ENCODE data around the gene MPPED1. TPM values are rescaled to one million over a fixed set of nuclear protein-coding genes. Genes with fewer than 3 reads are reported as not detected.

Gene MPPED1
- total RNA-seq, 1 donor from 2014 or later = not detected

DNA sequence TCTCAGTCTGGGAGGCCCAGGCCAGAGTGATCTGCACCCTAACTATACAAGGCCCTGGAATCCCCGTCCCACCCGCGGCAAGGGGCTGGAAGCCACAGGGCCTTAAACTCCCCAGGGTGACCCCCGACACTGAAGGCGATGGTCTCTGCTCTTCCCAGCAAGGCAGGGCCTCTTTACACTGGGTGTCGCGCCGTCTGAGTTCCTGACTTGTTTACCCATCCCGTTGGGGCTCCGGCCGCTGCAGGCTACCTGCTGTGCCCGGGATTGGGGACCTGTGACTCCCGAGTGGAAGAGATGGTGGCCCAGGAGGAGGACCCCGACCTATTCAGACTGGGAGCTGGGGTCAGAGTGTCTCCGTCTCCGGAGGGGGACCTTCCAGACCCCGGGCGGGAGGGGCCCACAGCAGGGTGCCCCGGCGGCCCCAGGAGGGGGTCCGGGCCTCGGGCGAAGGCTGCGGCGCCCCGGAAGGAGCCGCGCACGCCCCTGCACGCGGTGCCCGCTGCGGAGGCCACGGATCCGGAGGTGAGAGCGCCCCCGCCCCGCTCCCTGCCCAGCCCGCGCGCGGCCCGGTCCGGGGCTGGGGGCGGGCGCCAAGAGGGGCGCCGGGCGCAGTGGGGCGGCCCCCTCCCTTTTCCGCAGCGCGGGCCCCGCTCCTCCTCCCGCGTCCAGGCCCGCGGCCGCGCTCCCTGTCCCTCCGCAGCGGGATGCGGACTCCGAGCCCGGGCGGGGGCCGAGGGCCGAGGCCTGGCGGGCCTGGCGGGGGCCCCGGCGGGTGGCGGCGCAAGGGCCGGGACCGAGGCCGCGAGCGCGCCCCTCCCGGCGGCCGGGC, 560 bp upstream of the MPPED1 start:
- no peak for DNase-seq
- H3K27ac ChIP-seq (replicated peaks) = no peak overlapping the region
- TF ChIP-seq, protein P1, sequence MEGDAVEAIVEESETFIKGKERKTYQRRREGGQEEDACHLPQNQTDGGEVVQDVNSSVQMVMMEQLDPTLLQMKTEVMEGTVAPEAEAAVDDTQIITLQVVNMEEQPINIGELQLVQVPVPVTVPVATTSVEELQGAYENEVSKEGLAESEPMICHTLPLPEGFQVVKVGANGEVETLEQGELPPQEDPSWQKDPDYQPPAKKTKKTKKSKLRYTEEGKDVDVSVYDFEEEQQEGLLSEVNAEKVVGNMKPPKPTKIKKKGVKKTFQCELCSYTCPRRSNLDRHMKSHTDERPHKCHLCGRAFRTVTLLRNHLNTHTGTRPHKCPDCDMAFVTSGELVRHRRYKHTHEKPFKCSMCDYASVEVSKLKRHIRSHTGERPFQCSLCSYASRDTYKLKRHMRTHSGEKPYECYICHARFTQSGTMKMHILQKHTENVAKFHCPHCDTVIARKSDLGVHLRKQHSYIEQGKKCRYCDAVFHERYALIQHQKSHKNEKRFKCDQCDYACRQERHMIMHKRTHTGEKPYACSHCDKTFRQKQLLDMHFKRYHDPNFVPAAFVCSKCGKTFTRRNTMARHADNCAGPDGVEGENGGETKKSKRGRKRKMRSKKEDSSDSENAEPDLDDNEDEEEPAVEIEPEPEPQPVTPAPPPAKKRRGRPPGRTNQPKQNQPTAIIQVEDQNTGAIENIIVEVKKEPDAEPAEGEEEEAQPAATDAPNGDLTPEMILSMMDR (IDR thresholded peaks at IDR 0.05; ENCODE audit: borderline replicate concordance) = no peak
- no peaks in the 10 kb centered on the region for H3K4me1 ChIP-seq
- no peak overlapping the region for H3K4me3 ChIP-seq
- peaks cover 96% of the 10 kb centered on the region for H3K27me3 ChIP-seq (ENCODE audit: low read depth)
- intact Hi-C loops (cut with micrococcal nuclease) = no loop called here
- no peaks in the 10 kb centered on the region for H3K36me3 ChIP-seq
- no peaks in the 10 kb centered on the region for H3K9me3 ChIP-seq (replicated peaks)

DNA sequence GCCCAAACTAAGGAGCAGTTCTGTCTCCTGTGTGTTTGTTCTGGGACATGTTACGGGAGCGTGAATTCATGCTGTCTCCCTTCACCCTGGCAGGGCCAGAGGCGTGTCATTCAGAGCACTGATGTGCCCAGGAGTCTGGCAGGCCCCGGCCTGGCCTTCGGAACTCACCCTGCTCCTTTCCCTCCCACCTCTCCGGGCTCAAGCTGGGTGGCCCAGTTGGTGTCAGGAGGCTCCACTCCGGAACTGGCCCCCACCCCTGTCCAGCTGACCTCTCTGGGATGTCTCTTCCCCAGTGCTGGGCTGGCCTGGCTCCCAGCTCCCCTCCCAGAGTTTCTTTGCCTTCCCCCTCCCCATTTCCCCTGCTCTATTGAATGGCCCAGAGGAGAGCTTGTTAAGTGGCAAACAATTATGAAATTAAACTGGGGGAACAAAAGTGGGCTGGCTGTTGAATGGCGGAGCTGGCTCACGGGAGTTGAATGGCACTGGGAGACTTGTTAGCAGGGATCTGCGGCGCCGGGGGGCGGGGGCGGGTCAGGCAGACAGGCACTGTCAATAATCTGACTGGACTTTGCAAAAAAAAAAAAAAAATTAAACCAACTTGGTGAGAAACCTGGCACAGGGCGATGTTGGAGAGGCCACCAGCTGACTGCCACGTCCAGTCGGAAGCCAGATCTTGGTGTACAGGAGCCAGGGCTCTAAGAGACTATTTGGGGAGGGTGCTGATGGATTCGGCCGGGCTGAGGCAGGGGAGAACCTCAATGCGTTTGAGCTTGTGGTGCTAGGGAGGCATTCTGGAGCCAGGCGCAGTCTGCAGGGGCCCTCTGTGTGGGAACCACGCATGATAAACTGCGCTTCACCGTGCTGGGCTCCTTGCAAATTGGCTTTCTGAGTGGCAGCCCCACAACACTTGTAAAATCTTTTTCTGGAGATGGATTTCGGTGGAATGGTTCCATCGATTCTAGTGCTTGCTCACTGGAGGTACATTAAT, 1.3 kb downstream of the MPPED1 start:
- TF ChIP-seq, protein P1 (IDR thresholded peaks at IDR 0.05; ENCODE audit: borderline replicate concordance) = no peak
- H3K4me1 ChIP-seq = no peaks in the 10 kb centered on the region
- peaks cover 96% of the 10 kb centered on the region for H3K27me3 ChIP-seq (ENCODE audit: low read depth)
- intact Hi-C loops (cut with micrococcal nuclease) = no loop called here
- H3K36me3 ChIP-seq = no peaks in the 10 kb centered on the region
- H3K9me3 ChIP-seq (replicated peaks) = no peaks in the 10 kb centered on the region
- H3K4me3 ChIP-seq = no peak overlapping the region
- DNase-seq = no peak
- no peak overlapping the region for H3K27ac ChIP-seq (replicated peaks)

DNA sequence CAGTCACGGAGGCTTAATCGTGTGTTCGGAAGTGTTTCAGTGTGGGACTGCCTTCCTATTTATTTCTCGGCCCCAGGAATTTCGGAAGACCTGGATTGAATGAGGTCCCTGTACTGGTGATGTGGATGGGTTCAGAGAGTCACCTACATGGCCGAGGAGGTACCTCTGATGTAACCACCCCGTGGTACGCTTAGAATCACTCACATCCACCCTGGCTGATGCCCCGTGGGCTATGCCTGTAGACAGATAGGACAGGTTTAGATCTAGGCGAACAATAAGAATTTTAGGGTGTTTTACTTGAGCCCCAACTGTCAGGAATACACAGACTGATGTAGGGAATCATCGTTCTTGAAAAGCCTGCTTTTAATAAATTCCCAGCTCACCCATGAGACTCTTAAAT, 2.0 kb downstream of the MPPED1 start:
- TF ChIP-seq, protein P1 (IDR thresholded peaks at IDR 0.05; ENCODE audit: borderline replicate concordance) = no peak
- intact Hi-C loops (cut with micrococcal nuclease) = no loop called here

DNA sequence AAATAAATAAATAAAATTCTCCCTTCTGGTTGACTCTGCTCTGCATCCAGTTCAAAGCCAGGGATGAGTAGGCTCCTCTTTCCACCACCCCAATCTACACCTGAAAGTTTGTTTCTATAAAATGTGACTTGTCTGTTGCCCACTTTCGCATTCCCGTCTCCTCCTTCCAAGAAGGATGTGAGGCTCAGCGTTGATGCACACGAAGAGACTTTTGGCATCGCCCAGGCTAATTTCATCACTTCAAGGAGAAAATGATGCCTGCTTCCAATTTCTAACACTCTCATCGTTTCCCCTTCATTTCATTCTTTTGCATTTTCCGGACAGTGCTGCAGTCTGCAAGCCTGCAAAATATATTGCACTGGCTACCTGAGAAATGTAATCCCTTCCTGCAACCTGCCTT, 3.9 kb downstream of the MPPED1 start:
- intact Hi-C loops (cut with micrococcal nuclease) = no loop called here
- no peak overlapping the region for H3K27ac ChIP-seq (replicated peaks)
- peaks cover 96% of the 10 kb centered on the region for H3K27me3 ChIP-seq (ENCODE audit: low read depth)
- DNase-seq = no peak
- H3K4me1 ChIP-seq = no peaks in the 10 kb centered on the region
- no peaks in the 10 kb centered on the region for H3K36me3 ChIP-seq
- H3K4me3 ChIP-seq = no peak overlapping the region
- no peaks in the 10 kb centered on the region for H3K9me3 ChIP-seq (replicated peaks)
- TF ChIP-seq, protein P1 (IDR thresholded peaks at IDR 0.05; ENCODE audit: borderline replicate concordance) = no peak

More for the DNA sequence above, 2.0 kb downstream of the MPPED1 start:
- Histone ChIP-seq H3K27ac (replicated peaks) (no peak overlapping the region), H3K9me3 (replicated peaks) (no peaks in the 10 kb centered on the region), H3K4me1 (no peaks in the 10 kb centered on the region), H3K36me3 (no peaks in the 10 kb centered on the region), H3K4me3 (no peak overlapping the region), H3K27me3 (ENCODE audit: low read depth) (peaks cover 96% of the 10 kb centered on the region)
- DNase-seq = no peak

DNA sequence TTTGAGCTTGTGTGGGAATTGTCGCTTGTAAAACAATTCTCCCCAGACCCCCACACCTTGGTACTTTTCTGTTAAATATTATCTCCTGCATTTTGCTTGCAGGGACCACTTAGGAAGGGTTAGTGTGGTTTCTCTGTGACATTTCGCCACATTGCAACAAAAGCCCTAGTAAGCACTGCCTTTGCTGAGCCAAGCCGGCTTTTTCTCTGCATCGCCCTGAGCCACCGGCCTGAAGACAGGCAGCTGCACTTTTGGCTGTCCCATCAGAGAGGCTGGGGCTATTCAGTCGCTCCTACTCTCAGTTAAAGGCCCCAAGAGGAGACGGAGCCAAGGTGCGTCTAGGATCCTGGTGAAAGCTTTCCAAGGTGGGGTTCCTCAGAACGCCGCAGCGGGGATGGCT, 5.7 kb downstream of the MPPED1 start:
- intact Hi-C loops (cut with micrococcal nuclease) = no loop called here
- no peak overlapping the region for H3K4me3 ChIP-seq
- no peak overlapping the region for H3K27ac ChIP-seq (replicated peaks)
- no peaks in the 10 kb centered on the region for H3K36me3 ChIP-seq
- no peaks in the 10 kb centered on the region for H3K4me1 ChIP-seq
- no peaks in the 10 kb centered on the region for H3K9me3 ChIP-seq (replicated peaks)
- peaks cover 100% of the 10 kb centered on the region for H3K27me3 ChIP-seq (ENCODE audit: low read depth)
- TF ChIP-seq, protein P1 (IDR thresholded peaks at IDR 0.05; ENCODE audit: borderline replicate concordance) = no peak
- DNase-seq = no peak

Measured in left ventricle myocardium inferior (tissue), 1 donor.